ENCODE results near the gene LCN2. TPM values are rescaled to one million over a fixed set of nuclear protein-coding genes. Genes with fewer than 3 reads are reported as not detected.

LCN2 gene
- total and polyA plus RNA-seq, 10 of the 15 experiments (the other 5 are each of a cell fraction or from before 2014, with no cell fraction given): not detected

GRCh38 chr9:128201441-128202369 is 52.5 kb downstream of the LCN2 start (continued):
- TF ChIP-seq POLR2AphosphoS5 (IDR thresholded peaks at IDR 0.05; ENCODE audit: low read length) (no peak), KAT2A (conservative IDR thresholded peaks at IDR 0.05; ENCODE audit: control insufficient read depth, low read depth, low read length) (no peak), HDGF (IDR thresholded peaks at IDR 0.05) (no peak), POLR2AphosphoS2 (IDR thresholded peaks at IDR 0.05; ENCODE audit: low read depth, low read length) (no peak), MTA2 (IDR thresholded peaks at IDR 0.05; ENCODE audit: low read depth) (no peak), ATF7 (IDR thresholded peaks at IDR 0.05; ENCODE audit: low read depth) (no peak), ELK1 (IDR thresholded peaks at IDR 0.05; ENCODE audit: low read depth, low read length) (no peak), BCL3 (IDR thresholded peaks at IDR 0.05; ENCODE audit: borderline replicate concordance, insufficient read depth, low read depth, low read length, poor library complexity, severe bottlenecking) (no peak), MXI1 (IDR thresholded peaks at IDR 0.05; ENCODE audit: low read depth, low read length) (no peak), BMI1 (IDR thresholded peaks at IDR 0.05; ENCODE audit: borderline replicate concordance) (no peak)

All from GM12878 (cell line).